Measurements from ENCODE around the gene DOCK6.

The DOCK6 gene

DNA sequence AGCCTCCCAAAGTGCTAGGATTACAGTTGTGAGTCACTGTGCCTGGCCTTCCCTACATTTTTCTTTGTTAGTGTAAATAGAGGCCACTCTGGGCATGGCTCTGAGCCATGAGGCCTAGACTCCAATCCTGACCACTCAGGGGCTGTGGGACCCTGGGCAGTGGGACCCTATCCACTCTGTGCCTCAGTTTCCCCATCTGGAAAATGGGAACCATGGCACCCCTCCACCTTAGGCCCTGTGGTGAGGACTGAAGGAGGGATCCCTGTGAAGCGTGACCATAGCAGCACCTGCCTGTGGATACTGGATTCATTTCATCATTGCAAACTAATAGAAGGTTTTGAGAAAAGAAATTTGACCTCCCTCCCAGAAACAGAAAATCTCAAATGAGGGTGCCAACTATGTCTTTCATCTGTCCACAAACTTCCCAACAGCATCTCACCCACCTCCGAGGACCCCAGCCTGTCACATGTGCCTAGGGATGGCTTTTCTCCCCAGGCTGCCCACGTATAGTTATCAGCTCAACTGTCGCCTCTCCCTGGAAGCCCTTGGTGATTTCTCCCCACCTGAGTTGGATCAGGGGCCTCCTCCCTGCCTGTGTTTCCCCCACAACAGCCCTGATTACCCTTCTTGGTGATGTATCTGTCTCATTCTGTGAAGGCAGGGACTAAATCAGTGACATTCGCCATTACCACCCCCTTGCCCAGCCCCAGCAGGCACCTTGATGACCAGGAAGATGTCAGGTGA lies 17.3 kb downstream of the DOCK6 start:
- DNase-seq, result no peak

DNA sequence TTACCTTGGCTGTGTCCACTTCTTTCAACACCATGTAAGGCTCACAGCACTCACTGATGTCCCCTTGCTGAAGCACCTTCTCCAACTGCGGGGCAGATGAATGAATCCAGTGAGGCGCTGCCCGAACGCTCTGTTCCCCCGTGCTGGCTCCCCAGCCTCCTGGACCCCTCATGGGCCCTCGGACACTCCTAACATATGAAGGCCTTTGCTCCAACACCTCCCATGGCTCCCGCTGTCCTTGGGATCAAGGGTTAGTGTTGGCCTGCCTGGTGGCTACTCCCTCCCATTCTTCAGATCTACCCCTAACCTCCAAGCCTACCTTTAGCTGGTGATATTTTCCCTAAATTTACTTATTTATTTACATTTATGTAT lies 18.5 kb downstream of the DOCK6 start:
- DNase-seq, result no peak

DNA sequence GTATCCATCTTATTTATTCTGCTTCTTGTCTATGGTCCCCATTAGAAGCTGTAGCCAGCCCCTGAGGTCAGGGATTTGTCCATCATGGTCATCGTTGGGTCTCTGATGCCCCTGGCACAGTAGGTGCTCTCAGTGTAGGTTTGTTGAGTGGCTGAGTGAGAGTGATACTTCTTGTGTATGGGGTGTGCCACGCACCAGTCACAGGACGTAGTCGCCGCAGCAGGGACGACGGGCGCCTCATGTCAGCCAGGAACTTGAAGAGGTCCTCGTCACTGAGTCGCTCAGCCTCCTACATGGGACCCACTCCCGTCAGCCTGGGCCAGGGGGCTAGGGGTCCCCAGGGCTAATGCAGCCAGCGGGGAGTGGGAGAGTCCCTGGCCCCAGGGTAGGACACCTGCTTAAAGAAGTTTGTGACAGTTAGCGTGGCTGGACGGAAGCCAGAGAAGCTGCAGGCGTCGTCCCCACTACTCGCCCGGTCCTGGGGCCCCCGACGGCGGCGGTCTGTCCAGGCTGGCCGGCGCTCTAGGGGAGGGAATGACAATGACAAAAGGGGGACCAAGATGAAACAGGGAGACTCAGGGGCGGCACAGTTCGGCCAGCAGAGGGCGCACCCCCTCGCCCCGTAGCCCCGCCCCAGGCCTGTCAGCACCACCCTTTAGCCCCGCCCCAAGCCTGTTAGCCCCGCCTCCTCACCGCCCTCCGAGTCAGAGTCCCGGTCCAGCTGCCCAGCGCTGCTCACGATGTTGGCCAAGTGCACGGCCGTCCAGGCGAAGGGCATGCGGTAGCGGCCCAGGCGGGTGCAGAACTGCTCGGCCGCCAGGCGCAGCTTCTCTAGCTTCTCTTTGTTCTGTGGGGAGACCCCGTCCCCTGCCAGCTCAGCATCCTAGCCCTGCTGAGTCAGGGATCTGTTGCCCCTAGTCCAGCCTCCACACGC lies 19.2 kb downstream of the DOCK6 start:
- DNase-seq, result peak; percentile 59 to 69

DNA sequence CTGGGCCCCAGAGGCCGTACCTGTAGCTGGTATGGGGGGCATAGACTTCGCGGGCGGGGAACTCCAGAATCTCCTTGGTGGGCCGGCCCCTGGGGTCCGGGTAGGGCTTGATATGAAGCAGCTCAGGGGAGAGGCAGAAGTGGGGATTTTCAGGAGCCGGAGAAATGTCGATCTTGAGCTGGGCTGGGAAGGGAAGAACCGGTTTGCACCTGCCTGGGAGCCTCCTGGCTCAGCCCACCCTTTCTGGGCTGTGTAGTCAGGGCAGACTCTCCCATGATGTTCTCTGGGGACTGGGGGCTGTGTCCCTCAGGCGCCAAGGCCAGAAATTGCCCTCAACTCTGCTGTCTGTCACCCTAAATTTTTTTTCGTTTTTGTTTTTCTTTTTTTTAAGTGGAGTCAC lies 20.3 kb downstream of the DOCK6 start:
- DNase-seq, result no peak

DNA sequence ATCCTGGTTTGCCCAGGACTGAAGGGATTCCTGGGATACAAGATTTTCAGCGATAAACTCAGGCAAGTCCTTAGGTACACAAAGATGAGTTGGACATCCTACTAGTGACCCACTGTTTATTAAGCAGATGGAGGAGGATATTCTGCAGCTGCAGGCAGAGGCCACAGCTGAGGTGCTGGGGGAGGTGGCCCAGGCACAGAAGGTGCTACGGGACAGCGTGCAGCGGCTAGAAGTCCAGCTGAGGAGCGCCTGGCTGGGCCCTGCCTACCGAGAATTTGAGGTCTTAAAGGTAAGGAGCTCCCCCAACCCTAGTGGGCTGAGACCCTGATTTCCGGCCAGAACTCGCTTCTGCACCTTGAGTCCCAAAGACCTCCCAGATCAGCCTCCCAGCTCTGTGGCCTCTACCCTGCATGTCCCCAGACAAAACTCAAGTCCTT lies 22.3 kb downstream of the DOCK6 start:
- DNase-seq, result no peak

DNA sequence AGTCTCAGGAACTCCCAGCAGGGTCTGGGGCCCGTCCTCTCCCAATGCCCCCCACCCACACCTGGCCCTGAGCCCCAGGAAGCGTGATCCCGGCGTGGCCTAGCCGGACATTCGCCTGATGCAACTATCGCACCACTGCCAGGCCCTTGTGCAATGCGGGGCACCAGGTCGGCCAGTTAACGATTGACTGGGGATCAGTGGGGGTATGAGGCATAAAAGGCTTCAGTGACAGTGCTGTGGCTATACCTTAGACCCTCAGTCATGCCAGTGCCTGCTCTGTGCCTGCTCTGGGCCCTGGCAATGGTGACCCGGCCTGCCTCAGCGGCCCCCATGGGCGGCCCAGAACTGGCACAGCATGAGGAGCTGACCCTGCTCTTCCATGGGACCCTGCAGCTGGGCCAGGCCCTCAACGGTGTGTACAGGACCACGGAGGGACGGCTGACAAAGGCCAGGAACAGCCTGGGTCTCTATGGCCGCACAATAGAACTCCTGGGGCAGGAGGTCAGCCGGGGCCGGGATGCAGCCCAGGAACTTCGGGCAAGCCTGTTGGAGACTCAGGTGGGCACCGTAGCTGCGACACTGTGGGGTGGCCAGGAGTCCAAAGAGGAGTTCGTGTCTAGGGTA lies 22.8 kb downstream of the DOCK6 start, which contains the start of gene ANGPTL8:
Gene ANGPTL8 (plus strand): TSS at position 243 of the 624 bp plus-strand sequence. CDS start 19 bp downstream, at position 262.
- no peak for DNase-seq

DNA sequence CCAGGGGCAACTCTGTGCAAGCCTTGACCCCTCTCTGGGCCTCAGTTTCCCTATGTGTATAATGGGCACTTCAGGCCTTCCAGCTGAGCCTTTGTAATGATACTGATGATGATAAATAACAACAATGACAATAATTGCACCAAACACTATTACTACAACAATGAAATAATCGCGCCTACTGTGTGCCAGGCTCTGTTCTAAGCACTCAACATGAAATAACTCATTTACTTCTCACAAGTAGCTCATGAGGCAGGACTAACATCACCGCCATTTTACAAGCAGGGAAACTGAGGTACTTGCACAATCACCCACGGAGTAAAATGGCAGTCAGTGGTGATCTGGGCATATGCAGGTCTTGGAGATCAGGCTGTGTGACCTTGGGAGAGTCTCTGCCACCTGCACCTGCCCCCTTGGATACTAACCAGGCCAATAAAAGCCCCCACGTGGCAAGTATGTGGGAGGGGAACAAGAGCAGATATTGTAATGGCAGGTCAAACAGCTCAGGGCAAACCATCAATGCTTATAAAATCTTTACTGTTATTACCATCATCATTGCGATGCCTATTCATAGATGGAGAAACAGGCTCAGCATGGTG lies 23.4 kb downstream of the DOCK6 start:
- no peak for DNase-seq

DNA sequence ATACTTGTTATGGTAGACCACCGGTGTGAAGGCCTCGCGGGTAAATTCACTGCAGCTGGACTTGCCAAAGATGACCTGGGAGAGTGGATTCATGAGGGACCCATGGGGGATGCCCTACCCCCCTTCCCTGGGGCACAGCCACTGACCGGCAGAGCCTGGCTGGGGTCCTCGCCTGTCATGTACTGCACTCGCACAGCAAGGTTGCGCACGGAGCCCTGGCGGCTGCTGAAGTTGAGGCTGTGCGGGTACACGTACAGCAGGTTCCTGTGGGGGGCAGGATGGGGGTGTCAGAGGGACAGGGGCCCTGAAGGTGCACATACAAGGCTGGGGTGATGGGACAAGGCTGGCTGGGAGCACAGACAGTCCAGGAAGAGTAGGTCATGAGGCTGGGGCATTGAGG lies 24.3 kb downstream of the DOCK6 start:
- no peak for DNase-seq

DNA sequence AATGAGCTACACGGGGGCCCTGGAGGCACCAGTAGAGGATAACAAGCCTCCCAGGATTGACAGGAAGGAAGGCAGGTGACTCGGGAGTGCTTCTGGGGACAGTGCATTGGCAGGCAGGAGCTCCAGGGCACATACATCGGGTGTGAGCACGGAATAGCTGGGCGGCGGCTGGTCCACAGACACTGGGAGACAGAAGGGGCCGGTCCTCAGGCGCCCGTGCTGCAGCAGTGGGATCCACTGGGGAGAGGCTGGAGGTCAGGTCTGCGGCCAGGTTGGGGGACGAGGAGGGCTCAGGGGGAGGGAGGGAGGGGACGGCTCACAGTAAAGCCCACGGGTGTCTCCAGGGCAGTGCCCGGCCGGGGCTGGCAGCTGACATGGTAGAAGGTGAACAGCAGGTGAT lies 25.0 kb downstream of the DOCK6 start:
- DNase-seq, result no peak

DNA sequence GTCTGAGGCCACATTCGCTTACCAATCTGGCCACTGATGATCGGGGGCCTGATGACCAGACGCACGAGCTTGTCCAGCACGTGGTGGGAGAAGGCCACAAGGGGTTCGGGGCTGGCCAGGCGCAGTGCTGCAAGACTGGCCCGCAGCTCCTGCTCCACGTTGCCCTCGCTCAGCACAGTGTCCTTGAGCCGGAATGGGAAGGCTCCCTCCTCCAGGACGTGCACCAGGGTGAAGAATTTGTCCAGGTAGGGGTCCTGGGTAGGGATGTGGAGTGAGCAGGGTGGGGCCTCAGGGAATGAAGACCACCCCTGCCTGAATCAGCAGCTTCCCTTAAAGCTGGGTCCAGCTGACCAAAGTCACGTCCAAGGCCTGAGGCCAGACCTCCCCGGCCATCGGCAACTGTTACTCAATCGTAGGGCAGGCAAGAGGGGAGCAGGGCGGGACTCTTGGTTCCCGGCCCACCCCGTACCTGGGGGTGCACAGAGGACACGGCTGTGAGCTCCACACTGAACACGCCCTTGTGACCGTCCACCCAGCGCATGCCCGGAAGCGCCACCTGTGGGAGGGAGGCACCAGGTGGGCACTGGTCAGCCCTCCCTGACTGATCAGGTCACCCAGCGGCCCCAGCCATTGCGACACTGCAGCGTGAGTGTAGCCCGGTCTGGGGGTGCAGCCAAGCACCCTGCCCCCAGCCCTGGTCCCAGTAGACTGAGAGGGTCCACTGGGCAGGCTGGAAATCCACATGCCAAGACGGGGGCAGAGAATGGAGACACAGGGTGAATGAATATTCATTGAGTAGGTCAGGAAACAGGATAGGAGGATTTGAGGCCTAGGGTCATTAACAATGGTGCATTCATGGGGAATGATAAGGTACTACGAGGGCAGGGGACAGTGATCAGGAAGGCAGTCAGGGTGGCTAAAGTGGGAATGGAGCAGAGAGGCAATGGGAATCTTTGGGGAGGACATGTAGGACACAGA lies 25.7 kb downstream of the DOCK6 start:
- DNase-seq, result no peak

DNA sequence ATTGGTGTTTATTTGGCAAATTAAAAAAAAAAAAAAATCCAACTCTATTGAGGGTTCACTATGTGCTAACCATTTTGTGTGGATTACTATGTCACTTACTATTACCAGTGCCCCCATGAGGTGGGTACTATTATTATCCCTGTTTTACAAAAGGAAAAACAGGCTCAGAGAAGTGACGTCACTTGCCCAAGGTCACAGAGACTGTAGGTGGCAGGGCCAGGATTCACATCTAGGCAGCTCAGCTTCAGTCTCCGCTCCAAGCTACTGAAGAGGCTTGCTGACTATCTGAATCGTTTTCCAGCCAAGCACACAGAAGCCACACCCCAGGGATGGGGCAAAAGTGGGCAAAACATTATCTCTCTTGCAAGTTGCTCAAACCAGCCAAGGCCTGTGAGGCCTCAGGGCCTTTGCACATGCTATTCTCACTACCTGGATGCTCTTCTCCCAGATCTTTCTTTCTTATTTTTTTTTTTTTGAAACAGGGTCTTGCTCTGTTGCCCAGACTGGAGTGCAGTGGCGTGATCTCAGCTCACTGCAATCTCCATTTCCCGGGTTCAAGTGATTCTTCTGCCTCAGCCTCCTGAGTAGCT lies 27.7 kb downstream of the DOCK6 start:
- DNase-seq, result no peak

DNA sequence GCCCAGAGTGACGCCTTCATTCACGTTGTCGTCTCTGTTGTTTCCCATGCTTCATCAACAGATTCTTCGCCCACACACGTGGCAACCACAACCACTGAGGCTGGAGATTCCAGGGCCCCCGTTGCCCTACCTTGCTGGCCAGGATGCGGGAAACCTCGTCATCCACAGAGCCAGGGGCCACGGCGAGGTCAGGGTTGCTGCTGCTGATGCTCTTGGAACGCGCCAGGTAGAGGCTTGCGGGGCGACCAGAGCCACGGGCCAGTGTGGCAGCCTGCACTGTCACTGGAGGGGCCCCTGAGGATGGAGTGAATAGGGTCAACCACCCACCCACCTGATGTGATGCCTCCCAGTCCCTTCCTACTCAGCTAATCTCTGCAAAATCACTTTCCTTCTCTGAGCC lies 29.3 kb downstream of the DOCK6 start:
- no peak for DNase-seq

DNA sequence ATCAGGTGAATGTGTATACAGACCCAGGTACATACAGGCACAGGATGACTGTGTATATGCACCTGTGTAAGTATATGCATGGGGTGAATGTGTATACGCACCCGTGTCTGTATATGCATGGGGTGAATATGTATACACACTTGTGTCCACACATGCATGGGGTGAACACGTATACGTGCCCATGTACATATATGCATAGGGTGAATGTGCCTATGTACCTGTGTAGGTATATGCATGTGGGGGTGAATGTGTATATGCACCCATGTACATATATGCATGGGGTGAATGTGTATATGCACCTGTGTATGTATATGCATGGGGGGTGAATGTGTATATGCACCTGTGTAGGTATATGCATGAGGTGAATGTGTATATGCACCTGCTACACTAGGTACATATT lies 29.8 kb downstream of the DOCK6 start:
- no peak for DNase-seq

DNA sequence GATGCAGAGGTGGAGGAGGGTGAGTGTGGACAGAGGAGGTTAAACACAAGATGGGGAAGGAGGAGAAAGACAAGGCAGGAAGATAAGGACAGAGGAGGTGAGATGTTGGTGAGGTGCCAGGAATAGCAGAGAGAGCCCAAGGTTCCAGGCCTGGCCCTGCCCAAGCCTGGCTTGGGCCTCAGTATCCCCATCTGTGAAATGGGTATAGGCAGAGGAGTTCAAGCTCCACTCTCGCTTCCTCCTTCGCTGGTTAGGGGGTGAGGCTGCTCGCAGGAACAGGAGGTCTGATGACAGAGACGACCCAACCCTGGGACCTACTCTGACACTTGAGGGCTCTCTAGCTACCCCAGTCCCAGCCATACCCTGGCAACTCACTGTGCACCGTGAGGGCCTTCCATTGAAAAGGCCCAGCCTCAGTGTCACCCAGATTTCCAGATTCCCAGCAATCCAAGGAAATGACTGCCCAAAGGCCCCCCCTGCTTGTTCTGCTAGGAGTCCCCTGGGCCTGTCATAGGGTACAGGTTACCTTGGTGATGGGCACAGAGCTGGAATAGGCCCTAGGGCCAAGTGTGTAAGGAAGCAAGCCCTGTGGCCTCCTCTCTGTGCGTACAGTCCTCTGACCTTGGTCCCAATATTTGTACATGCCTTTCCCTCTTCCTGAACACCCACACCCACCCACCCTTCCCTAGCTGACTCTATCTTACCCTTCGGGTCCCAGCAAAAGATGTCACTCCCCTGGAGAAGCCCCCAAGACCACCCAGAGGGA lies 31.5 kb downstream of the DOCK6 start:
- DNase-seq, result no peak

DNA sequence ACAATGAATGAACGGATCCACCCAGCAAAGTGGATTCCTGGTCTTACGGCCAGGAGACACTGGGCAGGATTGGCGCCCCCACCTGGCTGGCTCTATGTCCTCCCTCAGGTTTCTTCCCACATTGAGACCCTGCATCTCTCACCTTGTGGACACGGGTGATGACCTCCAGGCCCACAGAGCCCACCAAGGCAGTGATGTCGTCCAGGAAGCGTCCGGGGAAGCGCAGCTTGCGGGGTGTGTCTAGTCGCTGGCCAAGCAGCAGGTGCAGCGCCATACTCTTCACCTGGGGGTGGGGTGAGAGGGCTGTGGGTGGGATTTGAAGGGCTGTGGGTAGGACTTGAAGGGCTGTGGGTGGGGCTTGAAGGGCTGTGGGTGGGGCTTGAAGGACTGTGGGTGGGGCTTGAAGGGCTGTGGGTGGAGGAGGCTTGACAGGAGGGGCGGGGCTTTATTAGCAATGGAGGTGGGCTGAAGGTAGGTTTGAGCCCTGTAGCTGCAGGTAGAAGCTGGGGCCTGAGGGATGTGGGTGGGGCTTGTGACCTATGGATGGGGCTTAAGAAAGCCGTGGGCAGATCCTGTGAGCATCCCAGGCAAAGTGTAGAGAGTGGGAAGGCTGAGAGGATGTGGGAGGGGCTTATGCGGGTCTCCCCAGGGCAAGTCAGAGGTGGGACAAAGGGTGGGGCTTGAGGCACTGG lies 35.0 kb downstream of the DOCK6 start:
- no peak for DNase-seq

DNA sequence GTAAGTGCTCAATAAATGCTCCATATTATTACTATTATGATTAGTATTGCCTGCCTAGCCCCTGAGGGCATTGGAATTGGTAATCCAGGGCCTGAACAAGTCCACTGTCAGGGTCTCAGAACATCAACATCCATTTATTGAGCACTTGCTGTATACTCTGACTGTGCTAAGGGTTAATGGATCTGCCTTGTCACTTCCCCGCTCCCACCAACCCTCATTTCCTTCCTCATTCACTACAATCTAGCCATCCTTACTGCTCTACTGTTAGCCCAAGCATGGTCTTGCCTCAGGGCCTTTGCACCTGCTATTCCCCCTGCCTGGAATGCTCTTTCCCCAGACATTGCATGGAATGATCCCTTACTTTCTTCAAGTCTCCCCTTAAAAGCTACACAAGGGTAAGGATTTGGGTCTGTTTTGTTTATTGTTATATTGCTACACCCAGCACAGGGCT lies 35.6 kb downstream of the DOCK6 start:
- DNase-seq, result no peak

DNA sequence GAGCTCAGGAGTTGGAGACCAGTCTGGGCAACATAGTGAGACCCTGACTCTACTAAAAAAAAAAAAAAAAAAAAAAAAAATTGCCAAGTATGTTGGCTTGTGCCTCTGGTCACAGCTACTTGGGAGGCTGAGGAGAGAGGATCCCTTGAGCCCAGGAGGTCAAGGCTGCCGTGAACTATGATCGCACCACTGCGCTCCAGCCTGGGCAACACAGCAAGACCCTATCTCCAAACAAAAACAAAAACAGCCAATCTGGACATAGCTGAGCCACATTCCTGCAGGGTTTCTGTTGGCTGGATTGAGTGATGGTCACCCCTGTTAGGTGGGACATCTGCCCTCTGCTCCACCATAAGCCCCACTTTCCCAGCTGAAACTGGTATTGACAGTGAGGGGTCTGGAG lies 36.5 kb downstream of the DOCK6 start:
- DNase-seq, result no peak

DNA sequence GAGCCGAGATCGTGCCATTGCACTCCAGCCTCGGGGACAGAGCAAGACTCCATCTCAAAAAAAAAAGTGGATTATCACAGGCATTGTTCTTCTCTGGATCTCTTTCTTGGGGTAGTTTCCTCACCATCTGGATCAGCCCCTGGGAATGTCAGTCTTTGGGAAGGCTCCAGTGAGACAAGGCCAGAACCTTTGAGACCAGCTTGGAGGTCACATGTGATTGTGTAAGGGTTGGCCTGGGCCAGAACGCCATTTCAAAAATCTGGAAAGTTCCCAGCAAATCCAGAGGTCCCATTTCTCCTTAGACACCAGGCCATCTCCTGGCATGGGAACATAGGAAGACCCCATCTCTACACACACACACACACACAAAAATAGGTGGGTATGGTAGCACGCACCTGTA lies 37.2 kb downstream of the DOCK6 start:
- no peak for DNase-seq

DNA sequence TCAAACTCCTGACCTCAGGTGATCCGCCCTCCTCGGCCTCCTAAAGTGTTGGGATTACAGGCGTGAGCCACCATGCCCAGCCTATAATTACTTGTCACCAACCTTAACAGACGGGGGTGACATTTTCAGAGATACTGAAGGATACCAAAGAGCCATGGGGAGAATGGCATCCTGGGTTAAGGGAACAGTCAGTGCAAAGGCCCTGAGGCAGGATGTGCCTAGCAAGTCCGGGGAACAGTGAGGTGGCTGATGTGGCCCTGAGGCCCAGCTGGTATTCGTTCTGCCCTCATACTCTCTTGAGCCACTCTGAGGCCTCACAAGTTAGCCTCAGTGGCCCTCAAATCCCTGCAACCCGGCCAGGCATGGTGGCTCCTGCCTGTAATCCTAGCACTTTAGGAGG lies 37.9 kb downstream of the DOCK6 start:
- DNase-seq, result no peak

DNA sequence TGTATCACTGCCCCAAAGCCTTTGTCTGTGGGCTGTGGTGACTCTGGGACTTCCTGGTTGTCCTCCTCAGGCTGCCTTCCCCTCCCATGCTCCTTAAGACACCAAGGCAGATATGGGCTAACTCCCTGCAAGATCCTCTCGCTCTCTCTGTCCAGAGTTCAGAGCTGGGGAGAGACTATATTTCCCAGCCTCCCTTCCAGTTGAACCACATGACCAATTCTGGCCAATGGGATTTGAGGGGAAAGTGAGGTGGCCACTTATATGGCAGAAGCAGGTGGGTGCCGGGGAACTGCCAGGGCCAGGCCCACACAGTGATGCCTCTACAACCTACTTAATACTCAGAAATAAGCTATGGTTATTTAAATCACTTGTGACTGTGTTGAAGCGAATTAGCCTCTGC lies 39.1 kb downstream of the DOCK6 start:
- DNase-seq, result no peak

All from NCI-H187 (cell line).